ENCODE results near the gene NIN. TPM values are rescaled to one million over a fixed set of nuclear protein-coding genes. Genes with fewer than 3 reads are reported as not detected.
"Not testable (repeated sequence)": the region's sequence is repeated elsewhere in the genome, so short reads cannot be mapped to it uniquely, and the experiment has no call there.

Gene NIN
- total RNA-seq, 1 experiment from 2014 or later = 16.9 TPM

- H3K4me1 ChIP-seq = no peaks in the 10 kb centered on the region
- H3K27me3 ChIP-seq (replicated peaks; ENCODE audit: control insufficient read depth, insufficient read depth, low read length) = no peaks in the 10 kb centered on the region
- H3K9me3 ChIP-seq = no peaks in the 10 kb centered on the region
- Mint-ChIP-seq H3K36me3 (ENCODE audit: insufficient read depth, unreplicated experiment) (no peaks in the 10 kb centered on the region), H3K9me3 (ENCODE audit: unreplicated experiment) (no peaks in the 10 kb centered on the region), H3K27ac (ENCODE audit: unreplicated experiment) (no peak overlapping the region), H3K4me1 (ENCODE audit: low read depth, unreplicated experiment) (no peaks in the 10 kb centered on the region), H3K27me3 (ENCODE audit: insufficient read depth, unreplicated experiment) (no peaks in the 10 kb centered on the region), H3K4me3 (ENCODE audit: unreplicated experiment) (no peak overlapping the region)
- DNase-seq = no peak
- BruUV-seq (replicated peaks) = no TSS peak
- no peak for TF ChIP-seq CTCF (IDR thresholded peaks at IDR 0.05; ENCODE audit: insufficient read depth in 1 of 2, low read depth in 1 of 2, low read length in 1 of 2, severe bottlenecking in 1 of 2, unreplicated experiment in 1 of 2)
- intact Hi-C loops (cut with micrococcal nuclease; ENCODE audit: unreplicated experiment) = no loop called here
- CTCF ChIA-PET = no interaction called here
- no peak overlapping the region for H3K4me3 ChIP-seq (ENCODE audit: low read depth, low read length)
- POLR2A ChIA-PET = no interaction called here
- H3K36me3 ChIP-seq (ENCODE audit: control insufficient read depth, insufficient read depth, low read length) = no peaks in the 10 kb centered on the region
Observed at GRCh38 chr14:50821510-50822464, 9.2 kb downstream of the NIN start.

GRCh38 chr14:50820786-50821509, 10.0 kb downstream of the NIN start:
- ChIA-PET CTCF (no interaction called here), POLR2A (interaction anchor here (0.5 kb wide), 1 partner anchor 358 kb away, joined by 5 read pairs; no protein-coding TSS in a partner anchor)
- no TSS peak for BruUV-seq (replicated peaks)
- Histone ChIP-seq H3K4me3 (ENCODE audit: low read depth, low read length) (no peak overlapping the region), H3K4me1 (no peaks in the 10 kb centered on the region), H3K27me3 (replicated peaks; ENCODE audit: control insufficient read depth, insufficient read depth, low read length) (no peaks in the 10 kb centered on the region), H3K9me3 (no peaks in the 10 kb centered on the region), H3K36me3 (ENCODE audit: control insufficient read depth, insufficient read depth, low read length) (no peaks in the 10 kb centered on the region)
- no peaks in the 10 kb centered on the region for H3K4me1 Mint-ChIP-seq (ENCODE audit: low read depth, unreplicated experiment)
- H3K36me3 Mint-ChIP-seq (ENCODE audit: insufficient read depth, unreplicated experiment) = no peaks in the 10 kb centered on the region
- H3K27me3 Mint-ChIP-seq (ENCODE audit: insufficient read depth, unreplicated experiment) = no peaks in the 10 kb centered on the region
- no peak overlapping the region for H3K4me3 Mint-ChIP-seq (ENCODE audit: unreplicated experiment)
- intact Hi-C loops (cut with micrococcal nuclease; ENCODE audit: unreplicated experiment) = no loop called here
- no peaks in the 10 kb centered on the region for H3K9me3 Mint-ChIP-seq (ENCODE audit: unreplicated experiment)
- TF ChIP-seq CTCF (IDR thresholded peaks at IDR 0.05; ENCODE audit: insufficient read depth in 1 of 2, low read depth in 1 of 2, low read length in 1 of 2, severe bottlenecking in 1 of 2, unreplicated experiment in 1 of 2) = no peak
- DNase-seq = no peak
- no peak overlapping the region for H3K27ac Mint-ChIP-seq (ENCODE audit: unreplicated experiment)

DNA sequence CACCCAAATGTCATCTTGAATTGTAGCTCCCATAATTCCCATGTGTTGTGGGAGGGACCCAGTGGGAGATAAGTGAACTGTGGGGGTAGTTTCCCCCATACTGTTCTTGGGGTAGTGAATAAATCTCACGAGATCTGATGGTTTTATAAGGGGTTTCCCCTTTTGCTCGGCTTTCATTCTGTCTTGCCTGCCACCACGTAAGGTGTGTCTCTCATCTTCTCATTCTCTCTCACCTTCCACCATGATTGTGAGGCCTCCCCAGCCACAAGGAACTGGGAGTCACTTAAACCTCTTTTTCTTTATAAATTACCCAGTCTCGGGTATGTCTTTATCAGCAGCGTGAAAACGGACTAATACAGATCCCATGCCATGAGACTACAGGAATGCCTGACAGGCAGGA, 11.7 kb downstream of the NIN start:
- H3K36me3 ChIP-seq (ENCODE audit: control insufficient read depth, insufficient read depth, low read length); H3K36me3 Mint-ChIP-seq (ENCODE audit: insufficient read depth, unreplicated experiment); POLR2A ChIA-PET; H3K9me3 ChIP-seq; H3K4me1 Mint-ChIP-seq (ENCODE audit: low read depth, unreplicated experiment); intact Hi-C loops (cut with micrococcal nuclease; ENCODE audit: unreplicated experiment); H3K4me1 ChIP-seq; DNase-seq; H3K4me3 ChIP-seq (ENCODE audit: low read depth, low read length); BruUV-seq (replicated peaks); CTCF ChIA-PET; H3K27me3 ChIP-seq (replicated peaks; ENCODE audit: control insufficient read depth, insufficient read depth, low read length); H3K27me3 Mint-ChIP-seq (ENCODE audit: insufficient read depth, unreplicated experiment); H3K9me3 Mint-ChIP-seq (ENCODE audit: unreplicated experiment); H3K27ac Mint-ChIP-seq (ENCODE audit: unreplicated experiment); H3K4me3 Mint-ChIP-seq (ENCODE audit: unreplicated experiment): not testable (repeated sequence)
